ENCODE results near the gene RIMKLB. TPM values are rescaled to one million over a fixed set of nuclear protein-coding genes. Genes with fewer than 3 reads are reported as not detected.

RIMKLB gene
- total RNA-seq, 1 donor from 2014 or later = 55.7 TPM

DNA sequence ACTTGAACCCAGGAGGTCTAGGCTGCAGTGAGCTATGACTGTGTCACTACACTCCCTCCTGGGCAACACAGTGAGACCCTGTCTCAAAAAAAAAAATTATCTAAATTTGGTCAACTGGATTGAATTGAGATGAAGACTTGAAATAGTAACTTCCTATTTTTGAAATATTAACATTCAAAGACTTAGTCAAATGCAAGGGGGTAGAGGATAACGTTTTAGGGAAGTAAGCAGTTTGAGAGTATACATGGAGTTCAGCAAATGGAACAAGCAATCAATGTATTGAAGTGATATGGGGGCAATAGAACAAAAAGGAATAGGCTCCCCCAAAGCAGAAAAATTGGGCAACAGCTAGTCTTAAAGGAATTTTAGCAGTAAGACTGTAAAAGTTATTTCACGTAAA, 30.5 kb upstream of the RIMKLB start:
- Mint-ChIP-seq H3K27me3 (ENCODE audit: unreplicated experiment) (peaks cover 2% of the 10 kb centered on the region), H3K4me1 (ENCODE audit: low read depth, unreplicated experiment) (peaks cover 12% of the 10 kb centered on the region), H3K36me3 (ENCODE audit: unreplicated experiment) (peaks cover 5% of the 10 kb centered on the region), H3K9me3 (ENCODE audit: unreplicated experiment) (peaks cover 7% of the 10 kb centered on the region), H3K4me3 (ENCODE audit: unreplicated experiment) (no peak overlapping the region), H3K27ac (ENCODE audit: unreplicated experiment) (no peak overlapping the region)
- TF ChIP-seq, protein P1, sequence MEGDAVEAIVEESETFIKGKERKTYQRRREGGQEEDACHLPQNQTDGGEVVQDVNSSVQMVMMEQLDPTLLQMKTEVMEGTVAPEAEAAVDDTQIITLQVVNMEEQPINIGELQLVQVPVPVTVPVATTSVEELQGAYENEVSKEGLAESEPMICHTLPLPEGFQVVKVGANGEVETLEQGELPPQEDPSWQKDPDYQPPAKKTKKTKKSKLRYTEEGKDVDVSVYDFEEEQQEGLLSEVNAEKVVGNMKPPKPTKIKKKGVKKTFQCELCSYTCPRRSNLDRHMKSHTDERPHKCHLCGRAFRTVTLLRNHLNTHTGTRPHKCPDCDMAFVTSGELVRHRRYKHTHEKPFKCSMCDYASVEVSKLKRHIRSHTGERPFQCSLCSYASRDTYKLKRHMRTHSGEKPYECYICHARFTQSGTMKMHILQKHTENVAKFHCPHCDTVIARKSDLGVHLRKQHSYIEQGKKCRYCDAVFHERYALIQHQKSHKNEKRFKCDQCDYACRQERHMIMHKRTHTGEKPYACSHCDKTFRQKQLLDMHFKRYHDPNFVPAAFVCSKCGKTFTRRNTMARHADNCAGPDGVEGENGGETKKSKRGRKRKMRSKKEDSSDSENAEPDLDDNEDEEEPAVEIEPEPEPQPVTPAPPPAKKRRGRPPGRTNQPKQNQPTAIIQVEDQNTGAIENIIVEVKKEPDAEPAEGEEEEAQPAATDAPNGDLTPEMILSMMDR (IDR thresholded peaks at IDR 0.05; ENCODE audit: partially characterized antibody, unreplicated experiment) = no peak
- no peak for DNase-seq

- peaks cover 2% of the 10 kb centered on the region for H3K27me3 Mint-ChIP-seq (ENCODE audit: unreplicated experiment)
- peaks cover 12% of the 10 kb centered on the region for H3K4me1 Mint-ChIP-seq (ENCODE audit: low read depth, unreplicated experiment)
- H3K9me3 Mint-ChIP-seq (ENCODE audit: unreplicated experiment) = peaks cover 7% of the 10 kb centered on the region
- H3K4me3 Mint-ChIP-seq (ENCODE audit: unreplicated experiment) = no peak overlapping the region
- DNase-seq = no peak
- peaks cover 6% of the 10 kb centered on the region for H3K36me3 Mint-ChIP-seq (ENCODE audit: unreplicated experiment)
- no peak overlapping the region for H3K27ac Mint-ChIP-seq (ENCODE audit: unreplicated experiment)
- TF ChIP-seq, protein P1 (IDR thresholded peaks at IDR 0.05; ENCODE audit: partially characterized antibody, unreplicated experiment) = no peak
Observed at GRCh38 chr12:8668441-8668840, 29.4 kb upstream of the RIMKLB start.

- Mint-ChIP-seq H3K36me3 (ENCODE audit: unreplicated experiment) (peaks cover 6% of the 10 kb centered on the region), H3K27me3 (ENCODE audit: unreplicated experiment) (no peaks in the 10 kb centered on the region), H3K4me1 (ENCODE audit: low read depth, unreplicated experiment) (no peaks in the 10 kb centered on the region), H3K4me3 (ENCODE audit: unreplicated experiment) (no peak overlapping the region), H3K27ac (ENCODE audit: unreplicated experiment) (no peak overlapping the region), H3K9me3 (ENCODE audit: unreplicated experiment) (peaks cover 3% of the 10 kb centered on the region)
- TF ChIP-seq, protein P1 (IDR thresholded peaks at IDR 0.05; ENCODE audit: partially characterized antibody, unreplicated experiment) = no peak
- DNase-seq = no peak
Observed at GRCh38 chr12:8672381-8672780, 25.4 kb upstream of the RIMKLB start.

DNA sequence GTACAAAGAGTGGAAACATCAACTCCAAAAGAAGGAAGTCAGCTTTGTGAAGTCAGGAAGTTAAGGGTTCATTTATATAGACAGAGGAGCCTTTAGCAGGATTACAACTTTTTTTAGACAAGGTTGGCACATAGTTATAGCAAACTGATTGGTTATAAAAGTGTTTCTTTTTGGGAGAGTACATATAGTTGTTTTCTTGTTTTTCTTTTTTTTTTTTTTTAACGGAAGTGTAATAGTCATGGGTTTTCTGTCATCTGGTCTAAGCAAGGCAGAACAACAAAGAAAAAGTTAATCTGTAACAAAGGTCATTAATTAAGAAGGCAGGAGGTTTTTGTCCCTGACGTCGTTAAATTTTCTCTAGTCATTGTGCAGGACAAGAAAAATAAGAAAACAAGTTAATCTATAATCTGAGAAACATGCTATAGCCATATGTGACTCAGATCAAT, 22.2 kb upstream of the RIMKLB start:
- Mint-ChIP-seq H3K4me1 (ENCODE audit: low read depth, unreplicated experiment) (no peaks in the 10 kb centered on the region), H3K9me3 (ENCODE audit: unreplicated experiment) (peaks cover 3% of the 10 kb centered on the region), H3K27me3 (ENCODE audit: unreplicated experiment) (no peaks in the 10 kb centered on the region), H3K27ac (ENCODE audit: unreplicated experiment) (no peak overlapping the region), H3K36me3 (ENCODE audit: unreplicated experiment) (peaks cover 6% of the 10 kb centered on the region), H3K4me3 (ENCODE audit: unreplicated experiment) (no peak overlapping the region)
- DNase-seq = no peak
- TF ChIP-seq, protein P1 (IDR thresholded peaks at IDR 0.05; ENCODE audit: partially characterized antibody, unreplicated experiment) = no peak

DNA sequence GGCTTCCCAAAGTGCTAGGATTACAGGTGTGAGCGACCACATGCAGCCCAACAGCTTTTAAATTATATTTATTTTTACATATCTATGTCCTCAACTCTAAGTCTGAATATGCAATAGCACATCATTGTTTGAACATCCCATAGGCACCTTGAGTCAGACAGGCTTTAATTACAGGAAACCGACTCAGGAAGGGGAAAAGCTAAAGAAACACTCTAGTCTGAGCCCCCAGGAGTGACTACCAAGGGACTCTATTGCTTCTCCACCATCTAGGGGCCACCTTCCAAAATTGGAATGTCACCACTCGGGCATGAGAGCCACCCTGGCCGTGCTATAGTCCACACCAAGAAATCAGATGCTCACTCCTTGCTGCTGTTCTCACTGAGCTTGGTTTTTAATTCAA, 21.1 kb upstream of the RIMKLB start:
- no peaks in the 10 kb centered on the region for H3K27me3 Mint-ChIP-seq (ENCODE audit: unreplicated experiment)
- peaks cover 6% of the 10 kb centered on the region for H3K36me3 Mint-ChIP-seq (ENCODE audit: unreplicated experiment)
- no peak for DNase-seq
- peaks cover 3% of the 10 kb centered on the region for H3K9me3 Mint-ChIP-seq (ENCODE audit: unreplicated experiment)
- TF ChIP-seq, protein P1 (IDR thresholded peaks at IDR 0.05; ENCODE audit: partially characterized antibody, unreplicated experiment) = no peak
- no peaks in the 10 kb centered on the region for H3K4me1 Mint-ChIP-seq (ENCODE audit: low read depth, unreplicated experiment)
- H3K27ac Mint-ChIP-seq (ENCODE audit: unreplicated experiment) = no peak overlapping the region
- no peak overlapping the region for H3K4me3 Mint-ChIP-seq (ENCODE audit: unreplicated experiment)

Data from glutamatergic neuron (in vitro differentiated cells).